Mucosa of descending colon (tissue), 3 donors: ENCODE data around the gene EYA2. TPM values are rescaled to one million over a fixed set of nuclear protein-coding genes. Genes with fewer than 3 reads are reported as not detected.

Experiments used
- ATAC-seq: fragments of 200-7000 bp; cut with Tn5 transposase; one replicate; pipeline ENCODE4 v1.9.1; 2020; ENCODE audit warnings: mild to moderate bottlenecking, moderate library complexity
- DNase-seq, 3 donors: peaks; one replicate each; pipeline ENCODE4 v3.0.0-alpha.2; 2020
- H3K36me3 ChIP-seq: fragments of 200-600 bp; one replicate; pipeline ENCODE4 v1.8.0; 2021; ENCODE audit warnings: low read depth, mild to moderate bottlenecking
- H3K4me1 ChIP-seq: fragments of 200-600 bp; one replicate; pipeline ENCODE4 v1.8.0; 2021; ENCODE audit warnings: low read depth, mild to moderate bottlenecking
- H3K4me3 ChIP-seq: fragments of 200-600 bp; one replicate; pipeline ENCODE4 v1.8.0; 2021; ENCODE audit warnings: mild to moderate bottlenecking
- H3K9me3 ChIP-seq: fragments of 200-600 bp; one replicate; pipeline ENCODE4 v1.8.0; 2021; ENCODE audit warnings: mild to moderate bottlenecking
- CTCF ChIP-seq: fragments of 200-600 bp; IDR thresholded peaks from one replicate; pipeline ENCODE4 v1.8.0; 2022; ENCODE audit warnings: antibody characterized with exemption, mild to moderate bottlenecking
- intact Hi-C, 2 donors: fragments of 100-400 bp; cut with DNase I in 1 of 2; cut with micrococcal nuclease in 1 of 2; formaldehyde crosslinking; loops; one replicate each; pipeline versions ENCODE4 v1.11.0 to v1.11.1; 2022; cut with DNase I, micrococcal nuclease
- total RNA-seq, 3 donors: library from RNA; stranded (reverse); fragmentation: NEBNext Ultra II Directional in 2 of 3; extraction: Animal tissue kit (Norgen Biotek cat#: 25700) in 2 of 3; gene quantifications; one replicate each; pipeline versions ENCODE4 v1.2.1 to v1.2.4, GENCODE V29; 2021 to 2023
- donor health status: DM: no; HTN: no; CAD: no; lungs with moderate emphysema.
- donor health status: DM: no; HTN: no; CAD: no.
- donor health status: DM: no; HTN: yes; CAD: no.

EYA2 gene
- total RNA-seq, 3 donors from 2014 or later = 14.3 to 22.3 (median 19.5) TPM

- TF ChIP-seq CTCF = no peak
- Histone ChIP-seq H3K36me3 (no peaks in the 10 kb centered on the region), H3K4me1 (no peaks in the 10 kb centered on the region), H3K4me3 (no peak overlapping the region), H3K9me3 (no peaks in the 10 kb centered on the region)
- no peak for ATAC-seq
- no peak for DNase-seq
- intact Hi-C loops = no loop called here
Observed at GRCh38 chr20:47164140-47164539, 269.5 kb downstream of the EYA2 start.

GRCh38 chr20:47165376-47165865 lies 270.8 kb downstream of the EYA2 start:
- Histone ChIP-seq H3K4me1 (no peaks in the 10 kb centered on the region), H3K4me3 (no peak overlapping the region), H3K36me3 (no peaks in the 10 kb centered on the region), H3K9me3 (no peaks in the 10 kb centered on the region)
- intact Hi-C loops = no loop called here
- DNase-seq = no peak
- ATAC-seq = no peak
- no peak for TF ChIP-seq CTCF

GRCh38 chr20:47167846-47168245 lies 273.2 kb downstream of the EYA2 start:
- H3K4me3 ChIP-seq = no peak overlapping the region
- no peak for DNase-seq

GRCh38 chr20:47172579-47172978 lies 277.9 kb downstream of the EYA2 start:
- DNase-seq = no peak
- no peaks in the 10 kb centered on the region for H3K9me3 ChIP-seq
- no peak for ATAC-seq
- no peak overlapping the region for H3K4me3 ChIP-seq
- no peaks in the 10 kb centered on the region for H3K36me3 ChIP-seq
- no peaks in the 10 kb centered on the region for H3K4me1 ChIP-seq
- intact Hi-C loops = no loop called here
- TF ChIP-seq CTCF = no peak

More at GRCh38 chr20:47167846-47168245, 273.2 kb downstream of the EYA2 start:
- Histone ChIP-seq H3K9me3 (no peaks in the 10 kb centered on the region), H3K36me3 (no peaks in the 10 kb centered on the region), H3K4me1 (no peaks in the 10 kb centered on the region)
- ATAC-seq = no peak
- intact Hi-C loops = no loop called here
- TF ChIP-seq CTCF = no peak

GRCh38 chr20:47173596-47174216 lies 279.1 kb downstream of the EYA2 start:
- intact Hi-C loops = no loop called here

More at GRCh38 chr20:47173596-47174216, 279.1 kb downstream of the EYA2 start:
- no peak for TF ChIP-seq CTCF
- Histone ChIP-seq H3K4me1 (no peaks in the 10 kb centered on the region), H3K4me3 (no peak overlapping the region), H3K36me3 (no peaks in the 10 kb centered on the region), H3K9me3 (no peaks in the 10 kb centered on the region)
- ATAC-seq = no peak
- no peak for DNase-seq
